IgD-negative memory B cell (primary cell): ENCODE results near the gene IQSEC1. TPM values are rescaled to one million over a fixed set of nuclear protein-coding genes. Genes with fewer than 3 reads are reported as not detected.

Source experiments
- H3K27ac Mint-ChIP-seq, 3 donors: one replicate each; pipeline ENCODE4 v1.8.0; 2020 to 2022; ENCODE audit warnings: mild to moderate bottlenecking in 3 of 3, mixed read lengths in 3 of 3, moderate library complexity in 1 of 3
- H3K27me3 Mint-ChIP-seq: one replicate; pipeline ENCODE4 v1.8.0; 2021; ENCODE audit warnings: mixed read lengths
- H3K36me3 Mint-ChIP-seq: one replicate; pipeline ENCODE4 v1.8.0; 2020; ENCODE audit warnings: mild to moderate bottlenecking, mixed read lengths
- H3K4me1 Mint-ChIP-seq, 3 donors: one replicate each; pipeline ENCODE4 v1.8.0; 2020 to 2022; ENCODE audit warnings: mixed read lengths in 3 of 3, mild to moderate bottlenecking in 1 of 3
- H3K4me3 Mint-ChIP-seq, 4 donors: one replicate each; pipeline ENCODE4 v1.8.0; 2020 to 2022; ENCODE audit warnings: mild to moderate bottlenecking in 4 of 4, mixed read lengths in 4 of 4, moderate library complexity in 3 of 4
- H3K9me3 Mint-ChIP-seq, 3 donors: one replicate each; pipeline ENCODE4 v1.8.0; 2020 to 2021; ENCODE audit warnings: mixed read lengths in 3 of 3, mild to moderate bottlenecking in 1 of 3
- polyA plus RNA-seq: library from polyadenylated mRNA; unstranded; fragments of 300-500 nt; fragmentation: Illumina TruSeq; gene quantifications from one replicate; pipeline ENCODE4 v1.2.3, GENCODE V29; 2021

The IQSEC1 gene
- polyA plus RNA-seq, 1 donor from 2014 or later, result 52.5 TPM

GRCh38 chr3:13102386-13103345 is 29.4 kb upstream of the IQSEC1 start:
- Mint-ChIP-seq H3K4me1 (peaks cover 0 to 12% (median 6%) of the 10 kb centered on the region in 3 donors), H3K27me3 (no peaks in the 10 kb centered on the region), H3K9me3 (no peaks in the 10 kb centered on the region), H3K27ac (peak overlapping the region in 1 of 3 donors; percentile 47), H3K4me3 (no peak overlapping the region), H3K36me3 (peaks cover 4% of the 10 kb centered on the region)

- Mint-ChIP-seq H3K27ac (peak overlapping the region in 1 of 3 donors; percentile 43), H3K27me3 (peaks cover 4% of the 10 kb centered on the region), H3K4me1 (peaks cover 0 to 17% (median 10%) of the 10 kb centered on the region in 3 donors), H3K9me3 (no peaks in the 10 kb centered on the region), H3K4me3 (no peak overlapping the region), H3K36me3 (peaks cover 4% of the 10 kb centered on the region)
These were observed 26.5 kb upstream of the IQSEC1 start for GRCh38 chr3:13099707-13100106.

- H3K4me1 Mint-ChIP-seq, result peaks cover 0 to 17% (median 14%) of the 10 kb centered on the region in 3 donors
- H3K4me3 Mint-ChIP-seq, result no peak overlapping the region
- no peaks in the 10 kb centered on the region for H3K9me3 Mint-ChIP-seq
- no peak overlapping the region for H3K27ac Mint-ChIP-seq
- peaks cover 4% of the 10 kb centered on the region for H3K36me3 Mint-ChIP-seq
- peaks cover 4% of the 10 kb centered on the region for H3K27me3 Mint-ChIP-seq
These were observed 25.2 kb upstream of the IQSEC1 start for GRCh38 chr3:13098192-13098988.

- no peaks in the 10 kb centered on the region for H3K36me3 Mint-ChIP-seq
- H3K27ac Mint-ChIP-seq, result peak overlapping the region in 1 of 3 donors; percentile 76
- H3K4me3 Mint-ChIP-seq, result peak overlapping the region in 1 of 4 donors; percentile 49
- H3K9me3 Mint-ChIP-seq, result no peaks in the 10 kb centered on the region
- H3K4me1 Mint-ChIP-seq, result peaks cover 6 to 25% (median 22%) of the 10 kb centered on the region in 3 donors
- peaks cover 4% of the 10 kb centered on the region for H3K27me3 Mint-ChIP-seq
These were observed 23.1 kb upstream of the IQSEC1 start for GRCh38 chr3:13096356-13096755.

- peak overlapping the region in 2 of 3 donors; percentile 61 to 76 for H3K27ac Mint-ChIP-seq
- H3K27me3 Mint-ChIP-seq, result peaks cover 4% of the 10 kb centered on the region
- H3K4me3 Mint-ChIP-seq, result peak overlapping the region in 1 of 4 donors; percentile 34
- no peaks in the 10 kb centered on the region for H3K9me3 Mint-ChIP-seq
- H3K36me3 Mint-ChIP-seq, result no peaks in the 10 kb centered on the region
- H3K4me1 Mint-ChIP-seq, result peaks cover 6 to 25% (median 22%) of the 10 kb centered on the region in 3 donors
These were observed 22.2 kb upstream of the IQSEC1 start for GRCh38 chr3:13095408-13095937.

GRCh38 chr3:13093687-13094086 is 20.5 kb upstream of the IQSEC1 start:
- H3K27ac Mint-ChIP-seq, result peak overlapping the region in 1 of 3 donors; percentile 8

GRCh38 chr3:13092621-13093617 is 19.7 kb upstream of the IQSEC1 start:
- Mint-ChIP-seq H3K36me3 (peaks cover 2% of the 10 kb centered on the region), H3K27ac (peak overlapping the region in 2 of 3 donors; percentile 67 to 80), H3K9me3 (no peaks in the 10 kb centered on the region), H3K4me3 (no peak overlapping the region), H3K4me1 (peaks cover 13 to 30% (median 28%) of the 10 kb centered on the region in 3 donors), H3K27me3 (peaks cover 4% of the 10 kb centered on the region)

More at GRCh38 chr3:13093687-13094086, 20.5 kb upstream of the IQSEC1 start:
- Mint-ChIP-seq H3K4me3 (no peak overlapping the region), H3K9me3 (no peaks in the 10 kb centered on the region), H3K27me3 (peaks cover 4% of the 10 kb centered on the region), H3K36me3 (peaks cover 2% of the 10 kb centered on the region), H3K4me1 (peaks cover 10 to 26% (median 24%) of the 10 kb centered on the region in 3 donors)

GRCh38 chr3:13091898-13092611 is 18.8 kb upstream of the IQSEC1 start:
- peaks cover 4% of the 10 kb centered on the region for H3K27me3 Mint-ChIP-seq
- peaks cover 19 to 37% (median 37%) of the 10 kb centered on the region in 3 donors for H3K4me1 Mint-ChIP-seq
- peaks cover 2% of the 10 kb centered on the region for H3K36me3 Mint-ChIP-seq
- H3K4me3 Mint-ChIP-seq, result peak overlapping the region in 1 of 4 donors; percentile 22
- H3K27ac Mint-ChIP-seq, result peak overlapping the region in 2 of 3 donors; percentile 10 to 80
- H3K9me3 Mint-ChIP-seq, result no peaks in the 10 kb centered on the region

- Mint-ChIP-seq H3K4me3 (peak overlapping the region; percentile 9 to 89 (median 64)), H3K36me3 (peaks cover 3% of the 10 kb centered on the region), H3K4me1 (peaks cover 45 to 66% (median 62%) of the 10 kb centered on the region in 3 donors), H3K27ac (peak overlapping the region; percentile 77 to 97 (median 95)), H3K9me3 (no peaks in the 10 kb centered on the region), H3K27me3 (no peaks in the 10 kb centered on the region)
These were observed 15.1 kb upstream of the IQSEC1 start for GRCh38 chr3:13088028-13089006.

- Mint-ChIP-seq H3K27me3 (no peaks in the 10 kb centered on the region), H3K36me3 (peaks cover 3% of the 10 kb centered on the region), H3K4me3 (peak overlapping the region; percentile 42 to 89 (median 64)), H3K4me1 (peaks cover 47 to 73% (median 68%) of the 10 kb centered on the region in 3 donors), H3K27ac (peak overlapping the region; percentile 77 to 97 (median 95)), H3K9me3 (no peaks in the 10 kb centered on the region)
These were observed 14.2 kb upstream of the IQSEC1 start for GRCh38 chr3:13087320-13087990.

GRCh38 chr3:13086531-13086981 is 13.3 kb upstream of the IQSEC1 start:
- Mint-ChIP-seq H3K27ac (peak overlapping the region; percentile 77 to 97 (median 95)), H3K27me3 (no peaks in the 10 kb centered on the region), H3K9me3 (no peaks in the 10 kb centered on the region), H3K4me3 (peak overlapping the region; percentile 42 to 89 (median 62)), H3K36me3 (peaks cover 3% of the 10 kb centered on the region), H3K4me1 (peaks cover 41 to 72% (median 65%) of the 10 kb centered on the region in 3 donors)

- Mint-ChIP-seq H3K4me1 (peaks cover 41 to 68% (median 65%) of the 10 kb centered on the region in 3 donors), H3K27ac (peak overlapping the region; percentile 71 to 95 (median 77)), H3K36me3 (peaks cover 3% of the 10 kb centered on the region), H3K27me3 (no peaks in the 10 kb centered on the region), H3K9me3 (no peaks in the 10 kb centered on the region), H3K4me3 (peak overlapping the region in 1 of 4 donors; percentile 32)
These were observed 12.6 kb upstream of the IQSEC1 start for GRCh38 chr3:13085846-13086179.
